MCF 10A (cell line): Measurements from ENCODE around the gene KLF4. TPM values are rescaled to one million over a fixed set of nuclear protein-coding genes. Genes with fewer than 3 reads are reported as not detected.

ENCODE experiments used
- BruUV-seq: library from RNA; stranded (reverse); fragments of 400-500 nt; replicated peaks from 2 replicates; lab custom pipeline; 2021; lab: Mats Ljungman, UMichigan
- CTCF ChIA-PET: fragments of 300-600 bp; sonication (Branson Sonifier 250); formaldehyde crosslinking; extraction: SDS; loops from one replicate; lab custom pipeline; 2021; ENCODE audit warnings: antibody characterized with exemption, inconsistent platforms; lab: Yijun Ruan, JAX
- POLR2A ChIA-PET: fragments of 300-600, 350-650 bp; sonication (Branson Sonifier 250); formaldehyde crosslinking; extraction: SDS; loops from one replicate; lab custom pipeline; 2020; ENCODE audit warnings: antibody characterized with exemption, inconsistent platforms; lab: Yijun Ruan, JAX
- DNase-seq: peaks from one replicate; pipeline ENCODE4 v3.0.0-alpha.2; 2018; ENCODE audit not compliant: unreplicated experiment
- H3K27ac Mint-ChIP-seq: one replicate; pipeline ENCODE4 v1.8.0; 2022; ENCODE audit warnings: mild to moderate bottlenecking, low read depth, mixed read lengths; ENCODE audit not compliant: unreplicated experiment
- H3K27me3 Mint-ChIP-seq: one replicate; pipeline ENCODE4 v1.8.0; 2022; ENCODE audit warnings: mixed read lengths; ENCODE audit not compliant: insufficient read depth, unreplicated experiment
- H3K36me3 Mint-ChIP-seq: one replicate; pipeline ENCODE4 v1.8.0; 2022; ENCODE audit warnings: mild to moderate bottlenecking, moderate library complexity, mixed read lengths; ENCODE audit not compliant: insufficient read depth, unreplicated experiment
- H3K4me1 Mint-ChIP-seq: one replicate; pipeline ENCODE4 v1.8.0; 2022; ENCODE audit warnings: mixed read lengths; ENCODE audit not compliant: insufficient read depth, unreplicated experiment
- H3K4me3 Mint-ChIP-seq: one replicate; pipeline ENCODE4 v1.8.0; 2022; ENCODE audit warnings: mild to moderate bottlenecking, moderate library complexity, mixed read lengths; ENCODE audit not compliant: unreplicated experiment
- H3K9me3 Mint-ChIP-seq: one replicate; pipeline ENCODE4 v1.8.0; 2022; ENCODE audit warnings: mixed read lengths; ENCODE audit not compliant: unreplicated experiment
- CTCF ChIP-seq: fragments of 200-600 bp; IDR thresholded peaks from one replicate; pipeline ENCODE4 v1.8.0; 2022; ENCODE audit warnings: antibody characterized with exemption, mild to moderate bottlenecking; ENCODE audit not compliant: unreplicated experiment
- intact Hi-C: fragments of 100-400 bp; cut with micrococcal nuclease; formaldehyde crosslinking; loops from 2 replicates; pipeline ENCODE4 v1.14.1; 2022
- total RNA-seq: library from RNA; stranded (reverse); gene quantifications from 2 replicates; pipeline ENCODE4 v1.2.3, GENCODE V29; 2022

Gene KLF4
- total RNA-seq, 1 experiment from 2014 or later = 96.0 TPM

GRCh38 chr9:107480386-107480789 is 9.2 kb downstream of the KLF4 start:
- POLR2A ChIA-PET = interaction anchor here (0.6 to 5.6 kb wide), 12 partner anchors 9 to 1307 kb away, joined by 3 to 67 read pairs (median 4); partner anchors contain the start of gene KLF4

GRCh38 chr9:107478805-107479204 is 10.8 kb downstream of the KLF4 start:
- ChIA-PET POLR2A (interaction anchor here (1.0 kb wide), 1 partner anchor 10 kb away, joined by 3 read pairs; no protein-coding TSS in a partner anchor), CTCF (interaction anchor here (0.7 kb wide), 1 partner anchor 1000 kb away, joined by 3 read pairs; no protein-coding TSS in a partner anchor)
- Mint-ChIP-seq H3K27me3 (no peaks in the 10 kb centered on the region), H3K4me3 (no peak overlapping the region), H3K4me1 (peaks cover 17% of the 10 kb centered on the region), H3K36me3 (peaks cover 8% of the 10 kb centered on the region), H3K9me3 (no peaks in the 10 kb centered on the region), H3K27ac (no peak overlapping the region)
- DNase-seq = no peak
- no peak for TF ChIP-seq CTCF
- BruUV-seq = no TSS peak
- intact Hi-C loops = no loop called here

More at GRCh38 chr9:107480386-107480789, 9.2 kb downstream of the KLF4 start:
- H3K4me1 Mint-ChIP-seq = peaks cover 23% of the 10 kb centered on the region
- intact Hi-C loops = loop anchor here (2.0 to 10.0 kb wide), 5 partner anchors 58 to 1332 kb away; no protein-coding TSS in a partner anchor
- peak overlapping the region; percentile 58 for H3K4me3 Mint-ChIP-seq
- CTCF ChIA-PET = interaction anchor here (0.6 to 3.7 kb wide), 7 partner anchors 58 to 1281 kb away, joined by 3 to 15 read pairs (median 4); no protein-coding TSS in a partner anchor
- peaks cover 22% of the 10 kb centered on the region for H3K36me3 Mint-ChIP-seq
- H3K27me3 Mint-ChIP-seq = no peaks in the 10 kb centered on the region
- DNase-seq = peak; percentile 94
- no TSS peak for BruUV-seq
- no peaks in the 10 kb centered on the region for H3K9me3 Mint-ChIP-seq
- H3K27ac Mint-ChIP-seq = peak overlapping the region; percentile 77
- no peak for TF ChIP-seq CTCF

GRCh38 chr9:107474124-107474523 is 15.4 kb downstream of the KLF4 start:
- Mint-ChIP-seq H3K27me3 (no peaks in the 10 kb centered on the region), H3K4me3 (no peak overlapping the region), H3K9me3 (no peaks in the 10 kb centered on the region), H3K4me1 (no peaks in the 10 kb centered on the region), H3K27ac (no peak overlapping the region), H3K36me3 (no peaks in the 10 kb centered on the region)
- BruUV-seq = no TSS peak
- intact Hi-C loops = no loop called here
- ChIA-PET POLR2A (no interaction called here), CTCF (interaction anchor here (0.6 to 1.1 kb wide), 2 partner anchors 9 to 141 kb away, joined by 3 read pairs; no protein-coding TSS in a partner anchor)
- no peak for TF ChIP-seq CTCF
- no peak for DNase-seq

GRCh38 chr9:107472581-107473340 is 16.8 kb downstream of the KLF4 start:
- ChIA-PET POLR2A (no interaction called here), CTCF (no interaction called here)
- Mint-ChIP-seq H3K9me3 (no peaks in the 10 kb centered on the region), H3K27ac (no peak overlapping the region), H3K4me3 (no peak overlapping the region), H3K4me1 (no peaks in the 10 kb centered on the region), H3K27me3 (no peaks in the 10 kb centered on the region), H3K36me3 (no peaks in the 10 kb centered on the region)
- no TSS peak for BruUV-seq
- DNase-seq = no peak
- TF ChIP-seq CTCF = no peak
- intact Hi-C loops = no loop called here
